Mesenteric fat pad (tissue), 1 donor: Measurements from ENCODE around the gene GPER1. TPM values are rescaled to one million over a fixed set of nuclear protein-coding genes. Genes with fewer than 3 reads are reported as not detected.
A peak's percentile ranks its signal among the peaks of the same experiment; 100 is the strongest.
"Not testable (repeated sequence)": the region's sequence is repeated elsewhere in the genome, so short reads cannot be mapped to it uniquely, and the experiment has no call there.

ENCODE experiments used
- DNase-seq: peaks from one replicate; pipeline ENCODE4 v3.0.0-alpha.2; 2020; ENCODE audit warnings: low spot score
- long read RNA-seq: library from polyadenylated mRNA; unstranded; transcript quantifications from one replicate; pipeline ENCODE4 v2.0.0, GENCODE V29; 2020
- total RNA-seq: library from RNA; stranded (reverse); fragmentation: NEBNext Ultra II Directional; extraction: Animal tissue kit (Norgen Biotek cat#: 25700); gene quantifications from one replicate; pipeline ENCODE4 v1.2.1, GENCODE V29; 2021
- donor health status: DM: yes; HTN: yes; CAD: no.

GPER1 gene
- total RNA-seq = 8.1 TPM
- long read RNA-seq, transcript GPER1-202 (2 exons, 2,639 nt) = major isoform, 10 of 27 reads
- long read RNA-seq, partial matches to known transcripts = 11 of 27 reads
- long read RNA-seq, other reads (novel, unspliced or antisense) = 1 of 27 reads

DNA sequence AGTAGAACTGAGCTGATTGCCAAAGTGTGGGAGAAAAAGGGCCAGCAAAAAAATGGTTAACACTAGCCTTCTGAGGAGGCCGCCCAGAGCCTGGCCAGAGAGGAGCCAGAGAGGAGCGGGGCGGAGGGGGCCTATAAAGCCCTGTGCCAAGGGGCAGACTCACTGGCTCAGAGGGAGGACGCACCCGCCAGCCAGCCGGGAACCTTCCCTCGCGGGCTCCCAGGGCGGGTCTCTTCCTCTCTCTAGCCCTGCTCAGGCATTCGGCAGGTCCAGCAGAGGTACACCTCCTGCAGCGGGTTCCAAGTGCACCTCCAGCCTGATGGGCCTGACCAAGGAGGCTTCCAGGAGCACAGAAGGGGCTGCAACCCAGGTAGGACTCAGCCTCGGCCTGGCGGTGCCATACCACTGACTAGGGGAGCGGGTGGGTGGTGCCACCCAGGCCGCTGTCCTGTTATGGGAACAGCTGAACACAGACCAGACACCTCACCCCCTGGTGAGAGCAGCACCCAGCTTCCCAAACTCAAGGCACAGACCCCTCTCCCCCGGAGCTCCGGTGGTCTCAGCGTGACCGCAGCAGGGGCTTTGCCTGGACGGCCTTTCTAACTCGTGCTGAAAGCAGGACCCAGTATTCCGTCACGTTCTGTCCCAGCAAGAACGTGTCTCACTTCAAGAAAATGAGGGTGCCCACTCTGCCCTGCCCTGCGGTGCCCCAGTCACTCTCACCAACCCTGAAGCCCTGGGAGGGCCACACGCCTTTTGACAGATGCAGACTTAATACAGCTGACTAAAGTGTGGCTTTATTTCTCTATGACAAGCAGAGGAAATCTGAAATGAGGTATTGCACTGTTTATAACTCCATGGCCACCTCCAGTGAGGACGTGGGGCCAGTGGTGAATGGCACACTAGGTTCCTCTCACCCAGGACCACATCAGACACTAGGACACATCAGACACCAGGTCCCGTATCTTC lies at the start of gene GPER1:
TSS of gene GPER1 (plus strand) at position 162 of the 969 bp plus-strand sequence. CDS start 3,616 bp downstream, outside the sequence.
- DNase-seq = no peak

DNA sequence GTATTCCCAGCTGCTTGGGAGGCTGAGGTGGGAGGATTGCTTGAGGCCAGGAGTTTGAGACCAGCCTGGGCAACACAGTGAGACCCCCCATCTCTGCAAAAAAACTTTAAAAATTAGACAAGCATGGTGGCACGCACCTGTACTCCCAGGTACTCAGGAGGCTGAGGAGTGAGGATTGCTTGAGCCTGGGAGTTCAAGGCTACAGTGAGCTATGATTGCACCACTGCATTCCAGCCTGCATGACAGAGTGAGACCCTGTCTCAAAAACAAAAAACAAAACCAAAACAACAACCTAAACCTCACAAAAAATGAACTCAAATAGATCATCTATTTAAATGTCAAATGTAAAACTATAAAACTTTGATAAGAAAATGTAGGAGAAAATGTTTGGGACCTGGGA lies 47.7 kb upstream of the GPER1 start:
- DNase-seq = not testable (repeated sequence)

- DNase-seq = no peak
Observed at GRCh38 chr7:1040790-1041189, 47.1 kb upstream of the GPER1 start.

- no peak for DNase-seq
Observed at GRCh38 chr7:1041551-1042491, 46.1 kb upstream of the GPER1 start.

DNA sequence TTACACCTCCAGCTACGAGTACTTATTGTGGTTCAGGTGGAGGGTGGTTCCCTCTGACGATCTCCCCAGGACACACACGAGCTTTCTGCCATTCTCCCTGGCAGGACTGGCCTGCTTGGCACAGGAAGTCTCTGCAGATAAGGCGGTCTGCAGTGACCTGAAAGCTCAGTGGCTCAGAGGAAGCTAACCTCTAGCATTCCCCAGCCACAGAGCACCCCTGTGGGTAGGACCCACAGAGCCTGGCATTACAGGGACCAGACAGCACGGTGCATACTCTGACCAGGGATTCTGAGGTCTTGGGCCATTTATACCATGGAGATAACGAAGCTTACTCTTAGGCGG lies 45.5 kb upstream of the GPER1 start:
- no peak for DNase-seq

DNA sequence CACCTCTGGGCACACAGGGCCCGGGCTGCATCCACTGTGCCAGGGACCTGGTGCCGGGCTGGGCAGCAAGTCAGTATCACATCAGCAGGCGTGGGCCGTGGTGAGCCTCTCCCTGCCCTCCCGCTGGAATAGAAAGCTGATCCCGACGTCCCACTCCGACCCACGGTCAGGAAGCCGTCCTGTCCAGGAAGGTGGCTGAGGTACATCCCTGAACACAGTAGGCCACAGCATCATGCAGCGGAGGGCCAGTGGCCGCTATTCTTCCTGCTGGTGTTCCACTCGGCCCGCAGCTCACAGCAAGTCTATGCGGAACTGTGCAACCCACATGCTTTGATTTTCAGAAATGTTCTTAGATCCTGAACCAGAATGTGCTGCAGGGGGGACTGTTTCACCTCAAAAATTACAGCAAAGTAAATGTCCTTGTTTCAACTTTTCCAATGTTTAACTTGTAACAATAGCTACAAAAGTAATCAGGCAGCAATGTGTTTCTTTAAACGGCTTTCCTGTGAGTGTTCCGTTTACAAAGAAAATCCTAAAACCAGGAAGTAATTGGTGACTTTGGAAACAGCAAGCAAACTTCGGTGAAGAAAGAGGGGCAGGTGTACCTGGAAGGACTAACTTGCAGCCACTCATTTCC lies 44.2 kb upstream of the GPER1 start:
- no peak for DNase-seq

DNA sequence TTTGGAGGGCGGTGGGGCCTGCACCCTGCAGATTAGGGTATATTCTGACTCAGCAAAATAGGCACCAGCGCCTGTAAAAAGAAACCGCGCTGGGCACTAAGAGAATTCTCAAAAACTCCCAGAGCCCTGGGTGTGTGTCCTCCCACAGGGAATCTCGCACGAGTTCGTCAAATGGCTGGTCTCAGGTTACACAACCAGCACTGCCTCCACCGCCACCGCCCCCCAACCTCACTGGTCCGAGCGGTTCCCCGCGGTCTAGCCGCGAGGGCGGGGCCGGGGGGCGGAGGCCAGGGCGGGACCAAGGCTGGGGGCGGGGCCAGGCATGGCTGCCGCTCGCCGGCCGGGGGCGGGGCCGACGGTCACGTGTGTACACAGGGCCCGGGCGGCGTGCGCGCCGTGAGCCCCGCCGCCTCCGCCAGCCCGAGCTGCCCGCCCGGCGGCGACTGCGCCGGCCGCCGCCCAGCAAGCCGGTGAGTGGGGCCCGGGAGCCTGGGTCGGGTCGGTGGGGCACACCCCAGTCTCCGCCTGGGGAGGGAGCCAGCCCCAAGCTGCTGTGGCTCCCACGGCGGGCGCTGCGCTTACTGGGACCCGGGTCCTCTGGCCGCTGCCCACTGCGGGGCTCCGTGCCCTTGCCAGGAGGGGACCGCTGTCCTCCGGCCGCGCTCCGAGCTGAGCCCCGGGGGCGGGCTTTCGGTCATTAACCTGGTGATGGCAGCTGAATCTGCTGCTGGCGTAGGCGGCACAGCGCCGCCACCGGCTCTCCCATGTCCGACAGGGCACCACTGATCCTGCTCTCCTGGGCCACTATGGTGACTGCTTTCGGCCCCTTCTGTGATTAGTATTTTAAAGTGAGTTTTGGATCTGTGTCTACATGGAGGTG lies 43.5 kb upstream of the GPER1 start, which contains the start of gene GPR146:
TSS of gene GPR146 (plus strand) at position 358 of the 880 bp plus-strand sequence. CDS start 12,970 bp downstream, outside the sequence.
- DNase-seq = peak; percentile 99

DNA sequence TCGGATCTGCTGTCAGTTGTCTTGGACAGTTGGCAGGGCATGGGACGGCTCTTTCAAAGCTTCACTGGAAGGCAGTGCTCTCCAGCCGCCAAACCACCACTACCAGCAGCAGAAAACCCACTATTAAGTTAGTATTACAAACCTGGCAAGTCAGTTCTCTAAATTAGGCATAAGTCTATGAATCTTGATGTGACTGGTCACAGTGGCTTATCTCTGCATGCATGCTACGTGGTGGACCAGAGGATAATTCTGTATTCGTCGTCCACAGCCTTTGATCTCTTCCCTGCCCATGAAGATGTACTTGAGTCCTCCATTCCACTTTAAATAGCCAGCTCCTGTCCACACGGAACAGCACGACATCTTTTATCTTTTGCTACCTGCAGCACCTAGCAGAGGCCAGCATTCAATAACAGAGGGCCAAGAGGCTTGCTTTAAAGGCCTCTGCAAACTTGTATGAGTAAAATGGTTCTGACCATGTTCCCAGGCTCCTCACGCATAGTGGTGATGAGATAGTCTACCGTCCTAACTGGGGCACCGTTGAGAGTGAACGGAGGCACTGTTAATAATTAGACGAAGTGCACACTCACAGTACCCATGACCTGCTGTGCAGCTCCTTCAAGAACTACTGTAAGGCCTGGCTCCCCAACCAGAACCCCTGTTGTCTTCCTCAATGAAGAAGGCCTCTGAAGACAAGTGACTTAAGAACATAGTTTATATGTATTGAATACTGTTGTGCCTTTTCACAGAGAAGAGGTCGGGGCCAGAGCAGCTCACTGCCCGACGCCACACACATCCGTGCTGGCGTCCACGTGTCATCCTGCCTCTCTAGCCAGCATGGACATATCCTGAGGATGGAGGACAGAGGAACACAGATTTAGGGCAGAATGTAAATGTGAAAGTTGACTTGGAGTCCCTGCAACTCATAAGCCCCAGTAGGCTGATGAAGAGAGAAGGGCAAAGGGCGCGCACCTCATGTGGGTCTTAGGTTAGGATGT lies 42.5 kb upstream of the GPER1 start:
- DNase-seq = no peak

DNA sequence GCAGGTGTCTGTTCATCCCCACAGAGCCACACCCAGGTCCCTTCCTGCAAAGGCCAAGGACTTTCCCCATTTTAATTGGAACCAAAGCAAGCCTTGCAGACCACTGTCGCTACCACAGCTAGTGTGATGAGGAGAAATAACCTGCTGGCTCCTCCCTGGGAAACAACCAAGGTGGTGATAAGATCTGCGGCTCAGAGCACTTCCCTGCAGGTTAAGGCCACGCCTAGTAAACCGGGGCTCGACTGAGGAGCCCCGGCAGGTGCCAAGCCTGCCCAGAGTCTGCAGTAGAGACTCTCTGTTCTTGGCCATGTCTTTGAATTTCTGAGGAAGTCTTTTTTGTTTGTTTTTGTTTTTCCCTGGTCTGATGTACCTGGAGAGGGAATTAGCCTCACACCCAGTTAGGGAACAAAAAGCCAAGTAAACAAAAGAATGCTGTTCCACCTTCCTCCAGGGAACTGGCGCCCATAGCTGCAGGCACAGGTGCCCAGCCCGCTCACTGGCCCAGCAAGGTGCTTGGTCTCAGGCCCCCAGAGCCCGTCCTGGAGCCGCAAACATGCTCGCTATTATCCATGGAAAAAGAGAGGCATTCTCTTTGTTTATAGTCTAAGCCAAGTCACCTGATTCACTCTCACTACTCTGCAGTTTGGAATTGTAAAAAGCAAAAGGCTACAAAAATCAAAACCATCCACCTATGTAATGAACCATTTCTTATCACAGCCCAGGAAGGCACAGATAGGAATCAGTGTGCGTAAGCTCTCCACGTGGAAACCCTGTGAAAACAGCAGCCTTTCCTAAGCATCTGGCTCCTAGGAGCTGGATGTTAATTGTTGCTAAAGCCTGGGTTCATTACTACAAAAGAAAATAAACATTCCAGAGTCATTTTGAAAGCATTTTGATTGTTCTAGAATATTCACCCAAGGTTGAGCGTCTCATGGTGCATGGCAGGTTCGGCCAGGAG lies 40.9 kb upstream of the GPER1 start:
- DNase-seq = no peak

DNA sequence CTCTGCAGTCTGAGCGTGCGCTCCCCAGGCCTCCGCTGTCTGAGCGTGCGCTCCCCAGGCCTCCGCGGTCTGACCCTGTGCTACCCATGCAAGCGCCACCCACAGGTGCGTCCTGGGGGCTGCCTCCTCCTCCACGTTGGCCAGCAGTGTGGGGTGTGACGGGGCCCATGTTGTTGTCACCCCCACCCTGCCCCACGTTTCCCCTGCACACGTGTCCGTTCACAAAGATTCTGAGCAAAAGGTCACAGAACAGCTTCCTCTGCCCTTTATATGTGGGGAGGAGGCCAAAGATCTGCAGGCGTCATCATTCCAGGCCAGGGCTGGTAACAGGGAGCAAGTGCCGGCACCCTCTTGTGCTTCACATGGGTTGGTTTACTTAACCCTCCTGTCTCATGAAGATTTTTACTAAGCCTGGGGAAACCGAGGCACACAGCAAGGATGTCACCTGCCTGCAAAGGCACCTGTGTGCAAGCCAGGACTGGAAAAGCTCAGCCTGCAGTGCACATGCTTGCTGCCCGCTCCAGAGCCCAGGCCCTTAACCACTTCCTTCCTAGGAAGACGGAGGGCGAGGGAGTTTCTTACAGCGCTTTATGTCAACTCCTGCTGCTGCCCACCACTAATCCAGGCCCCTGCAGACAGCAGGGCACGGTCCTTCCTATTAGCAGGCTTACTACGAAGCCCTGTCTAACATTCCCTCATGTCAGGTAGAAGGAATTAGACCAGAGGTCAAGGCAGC lies 38.7 kb upstream of the GPER1 start:
- DNase-seq = no peak

DNA sequence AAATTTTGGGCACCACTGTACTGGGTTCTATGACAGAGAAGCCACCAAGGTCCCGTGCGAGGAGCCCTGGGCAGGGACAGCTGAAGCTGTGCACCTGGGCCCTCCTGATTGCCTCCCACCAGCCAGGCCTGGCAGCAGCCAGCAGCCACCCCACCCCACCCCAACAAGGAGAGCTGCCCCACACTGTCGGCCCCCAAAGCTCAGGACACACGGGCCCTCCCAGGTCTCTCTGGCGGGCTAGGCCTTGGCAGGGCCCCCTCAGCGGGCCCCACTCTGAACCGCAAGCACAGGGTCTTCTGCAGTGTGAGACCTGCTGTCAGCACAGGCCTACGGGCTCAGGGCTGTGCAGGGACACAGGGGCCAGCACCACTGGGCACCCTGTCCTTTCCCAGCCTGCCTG lies 38.1 kb upstream of the GPER1 start:
- DNase-seq = no peak

GRCh38 chr7:1050254-1050906 lies 37.5 kb upstream of the GPER1 start:
- no peak for DNase-seq

- DNase-seq = no peak
Observed at GRCh38 chr7:1050956-1051690, 36.8 kb upstream of the GPER1 start.

DNA sequence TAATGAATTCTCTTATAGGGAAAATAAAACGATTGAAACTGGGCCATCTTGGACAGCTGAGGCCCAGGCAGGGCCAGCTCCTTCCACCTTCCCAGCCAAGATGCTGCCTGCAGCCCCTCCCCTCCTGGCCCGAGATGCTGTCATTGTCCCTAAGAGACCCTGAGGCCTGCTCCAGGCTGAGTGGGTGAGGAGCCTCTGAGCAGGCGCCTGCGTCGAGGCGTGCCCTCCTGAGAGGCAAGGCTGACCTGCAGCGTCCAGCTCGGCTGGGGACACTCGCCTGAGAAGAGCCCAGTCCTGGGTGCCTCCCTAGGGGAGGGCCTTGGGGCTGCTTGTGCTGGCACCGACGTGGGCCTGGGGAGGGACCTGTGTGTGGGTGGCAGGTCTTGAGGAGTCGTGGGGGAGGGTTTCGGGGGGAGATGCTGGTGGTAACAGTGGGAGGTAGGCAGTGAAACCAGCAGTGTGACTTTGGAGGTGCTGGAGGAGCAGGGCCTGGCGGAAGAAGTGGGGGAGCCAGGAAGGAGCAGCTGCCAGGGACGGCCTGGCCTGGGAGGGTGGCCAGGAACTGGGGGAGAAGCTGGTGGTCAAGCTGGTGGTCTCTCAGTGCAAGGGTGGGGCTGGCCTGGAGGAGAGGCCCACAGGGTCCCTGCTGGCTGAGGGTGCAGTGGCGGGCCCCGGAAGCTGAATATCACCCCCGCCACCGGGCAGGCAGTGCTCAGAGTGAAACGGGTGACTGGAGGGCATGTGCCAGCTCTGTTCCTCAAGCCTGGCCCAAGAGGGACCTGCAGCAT lies 35.7 kb upstream of the GPER1 start:
- no peak for DNase-seq

GRCh38 chr7:1053002-1053411 lies 34.9 kb upstream of the GPER1 start:
- no peak for DNase-seq
